A673 (cell line): ENCODE data around the gene HLCS.

Source experiments
- CTCF ChIP-seq: fragments of 300-800, 200-600 bp; sonication (generic); conservative IDR thresholded peaks from 2 replicates; pipeline ENCODE4 v1.5.1; 2017; ENCODE audit warnings: low read depth, mild to moderate bottlenecking, antibody characterized with exemption, low read length, moderate library complexity, mixed read lengths
- EZH2 ChIP-seq: fragments of 200-600 bp; sonication (generic); IDR thresholded peaks from 2 replicates; pipeline ENCODE4 v1.6.1; 2017; ENCODE audit warnings: borderline replicate concordance, low read depth, mild to moderate bottlenecking, mixed read lengths, antibody characterized with exemption, low read length; ENCODE audit not compliant: poor library complexity, severe bottlenecking

DNA sequence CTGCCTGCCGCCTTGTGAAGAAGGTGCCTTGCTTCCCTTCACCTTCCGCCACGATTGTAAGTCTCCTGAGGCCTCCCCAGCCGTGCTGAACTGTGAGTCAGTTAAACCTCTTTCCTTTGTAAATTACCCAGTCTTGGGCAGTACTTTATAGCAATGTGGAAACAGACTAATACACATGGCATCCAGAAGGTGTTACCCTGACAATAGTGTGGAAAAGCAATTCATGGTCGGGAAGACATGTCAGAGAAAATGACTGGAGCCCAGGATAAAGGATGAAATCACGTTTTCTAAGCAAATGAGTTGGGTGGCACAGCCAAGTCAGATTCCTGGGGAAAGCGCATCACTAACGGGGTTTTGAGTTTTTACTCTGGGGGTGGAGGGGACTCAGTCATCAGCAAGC lies 76.4 kb downstream of the HLCS start:
- TF ChIP-seq CTCF (no peak), EZH2 (no peak)
